Renal cortical epithelial cell (primary cell): ENCODE data around the gene TANC1. TPM values are rescaled to one million over a fixed set of nuclear protein-coding genes. Genes with fewer than 3 reads are reported as not detected.

Experiments used
- DNase-seq: peaks from one replicate; pipeline ENCODE4 v3.0.0-alpha.2; 2011; ENCODE audit warnings: low read depth
- total RNA-seq: library from RNA; depleted of rRNA; stranded (reverse); fragments of >200 nt; gene quantifications from 2 replicates; pipeline ENCODE4 v1.2.3, GENCODE V29; 2014

TANC1 gene
- total RNA-seq, 1 donor from 2014 or later, result 44.0 TPM

DNA sequence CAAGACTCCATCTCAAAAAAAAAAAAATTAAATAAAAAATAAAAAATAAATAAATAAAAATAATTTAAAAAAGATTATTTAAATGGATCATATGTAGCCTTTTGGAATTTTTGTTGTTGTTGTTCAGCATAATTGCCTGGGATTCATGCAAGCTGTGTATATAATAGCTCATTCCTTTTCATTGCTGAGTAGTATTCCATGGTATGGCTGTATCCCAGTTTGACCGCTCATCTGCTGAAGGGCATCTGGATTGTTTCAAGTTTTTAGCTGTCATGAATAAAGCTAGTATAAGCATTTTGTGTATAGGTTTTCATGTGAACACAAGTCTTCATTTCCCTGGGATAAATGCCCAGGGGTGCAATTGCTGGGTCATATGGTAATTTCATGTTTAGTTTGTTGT, 6.4 kb upstream of the TANC1 start:
- DNase-seq, result no peak

DNA sequence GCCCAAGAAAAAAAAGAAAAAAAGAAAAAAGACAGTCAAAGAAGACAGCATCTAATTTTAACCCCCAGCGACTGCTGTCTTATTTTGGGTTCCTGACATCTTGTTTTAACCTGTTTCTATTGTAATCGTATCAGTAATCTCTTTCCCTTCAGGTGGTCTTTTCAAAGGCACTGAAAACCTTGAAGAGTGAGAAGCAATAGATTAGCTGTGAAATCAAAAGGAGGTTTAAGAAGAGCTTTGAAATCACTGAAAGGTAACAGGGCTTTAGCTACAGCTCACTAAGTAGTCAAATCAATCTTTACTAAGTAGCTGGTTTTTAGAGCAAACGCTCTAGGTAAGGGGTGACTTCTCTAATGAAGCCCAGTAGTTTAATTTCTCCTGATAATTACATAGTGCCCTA, 5.4 kb upstream of the TANC1 start:
- DNase-seq, result no peak

DNA sequence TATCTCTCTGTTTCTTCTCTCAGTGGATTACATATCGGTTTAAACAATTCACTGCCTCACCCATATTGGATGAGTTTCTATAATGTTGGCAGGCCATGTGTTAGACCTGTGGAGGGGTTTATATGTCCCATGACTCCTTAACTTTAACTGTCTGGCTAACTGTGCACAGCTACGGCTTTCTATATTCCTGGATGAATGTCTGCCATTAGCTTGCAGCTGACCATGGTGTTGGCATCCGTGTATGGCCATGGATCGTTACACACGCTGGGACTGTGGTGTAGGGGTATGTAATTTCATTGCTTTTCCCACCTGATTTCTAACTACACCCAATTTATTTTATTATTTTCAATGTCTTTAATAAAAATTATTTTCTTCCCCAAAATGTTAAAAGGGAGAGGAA, 3.3 kb upstream of the TANC1 start:
- DNase-seq, result no peak

DNA sequence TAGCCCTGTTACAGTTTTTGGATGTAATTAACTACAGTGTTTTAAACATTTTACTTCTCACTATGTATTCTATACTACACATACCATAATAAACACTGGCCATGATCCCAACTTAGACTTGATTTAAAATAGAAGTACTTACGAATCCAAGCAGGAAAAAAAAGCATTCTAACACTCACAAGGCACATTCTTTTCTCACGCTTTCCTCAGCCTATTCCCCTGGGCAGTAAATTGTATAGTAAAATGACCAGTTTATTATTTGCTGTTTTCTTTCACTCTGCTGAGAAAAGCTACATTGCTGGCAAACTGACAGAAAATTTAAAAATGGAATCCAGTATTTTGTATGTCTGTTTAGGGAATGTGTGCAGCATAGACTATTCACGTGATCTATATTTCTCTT, 2.8 kb upstream of the TANC1 start:
- DNase-seq, result no peak

GRCh38 chr2:158966312-158966711, 2.1 kb upstream of the TANC1 start:
- DNase-seq, result no peak

GRCh38 chr2:158967114-158967730, 1.2 kb upstream of the TANC1 start:
- DNase-seq, result no peak

- DNase-seq, result no peak
These were observed 577 bp upstream of the TANC1 start for GRCh38 chr2:158967731-158968395.

DNA sequence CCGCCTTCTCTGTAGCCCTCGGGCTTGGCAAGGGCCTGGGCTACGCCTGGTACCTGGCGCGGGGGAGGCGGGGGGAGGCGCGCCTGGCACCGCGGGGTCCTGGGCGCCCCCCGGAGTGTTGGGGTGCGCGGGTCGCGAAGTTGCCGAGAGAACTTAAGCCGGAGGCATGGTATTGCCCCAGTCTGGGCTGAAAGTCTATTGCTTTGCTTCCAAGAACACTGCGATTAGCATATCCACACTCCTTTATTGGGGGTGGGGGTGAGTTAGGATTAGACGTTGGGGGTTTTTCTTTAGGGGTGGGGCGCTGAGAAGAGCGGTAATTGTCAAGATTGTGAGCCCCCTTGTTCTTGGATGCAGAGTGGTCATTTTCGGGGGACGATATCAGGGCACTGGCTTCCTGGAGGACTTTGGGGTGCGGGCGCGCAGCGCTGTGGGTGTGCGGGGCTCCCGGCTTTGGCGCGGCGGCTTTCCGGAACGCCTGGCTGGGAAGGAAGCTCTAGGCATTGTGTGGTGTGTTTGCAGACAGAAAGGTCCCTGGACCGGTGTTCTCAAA, 798 bp downstream of the TANC1 start:
- no peak for DNase-seq

DNA sequence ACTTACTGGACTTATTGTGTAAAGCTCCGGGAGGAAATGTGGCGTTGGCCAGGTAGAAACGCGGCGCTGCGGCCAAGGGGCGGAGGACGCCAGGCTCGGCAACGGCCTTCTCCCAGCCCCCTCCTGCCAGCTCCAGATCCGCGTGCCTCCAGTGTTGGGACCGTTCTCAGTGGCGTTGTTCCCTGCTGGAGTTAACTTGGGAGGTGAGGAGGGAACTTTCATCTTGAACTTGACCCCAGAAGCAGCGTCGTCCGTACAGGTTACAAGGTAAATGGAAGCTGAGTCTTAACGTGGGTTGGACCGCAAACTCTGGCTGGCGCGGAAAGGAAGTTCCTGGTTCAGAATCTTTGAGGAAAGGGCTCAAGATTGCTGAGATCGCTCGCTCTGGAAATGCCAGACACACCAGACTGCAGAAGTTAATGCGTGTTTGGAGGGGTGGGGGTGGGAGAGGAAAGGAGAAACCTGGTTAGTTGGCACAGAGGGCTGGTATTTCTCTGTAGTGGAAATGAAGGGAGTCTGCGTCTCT, 1.3 kb downstream of the TANC1 start:
- no peak for DNase-seq

GRCh38 chr2:158970241-158970751, 1.9 kb downstream of the TANC1 start:
- peak; percentile 35 for DNase-seq

- DNase-seq, result peak; percentile 66
These were observed 4.9 kb downstream of the TANC1 start for GRCh38 chr2:158973116-158973956.

DNA sequence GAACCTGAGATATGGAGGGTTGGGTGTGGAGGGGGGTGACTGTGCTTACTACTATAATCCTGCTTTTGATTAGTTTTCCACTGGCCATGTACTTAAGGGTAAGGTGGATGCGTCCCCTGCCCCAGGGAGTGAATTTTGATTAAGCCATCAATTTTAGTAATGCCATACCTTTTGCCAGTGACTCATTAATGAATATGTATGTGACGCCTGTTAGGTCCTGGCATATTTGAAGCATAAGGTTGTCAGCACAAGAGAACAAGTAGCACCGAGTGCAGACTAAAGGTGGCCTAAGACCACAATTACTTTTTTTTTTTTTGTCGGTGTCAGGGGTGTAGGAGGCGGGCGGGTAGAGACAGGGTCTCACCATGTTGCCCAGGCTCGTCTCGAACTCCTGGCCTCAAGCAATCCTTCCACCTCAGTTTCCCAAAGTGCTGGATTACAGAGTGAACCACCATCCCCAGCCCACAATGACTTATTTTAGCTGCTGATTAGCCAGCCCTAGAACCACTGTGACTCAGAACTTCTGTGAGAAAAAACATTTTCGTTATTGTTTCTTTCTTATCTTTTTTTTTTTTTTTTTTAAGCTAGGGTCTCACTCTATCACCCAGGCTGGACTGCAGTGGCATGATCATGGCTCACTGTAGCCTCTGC, 7.0 kb downstream of the TANC1 start:
- DNase-seq, result peak; percentile 85

DNA sequence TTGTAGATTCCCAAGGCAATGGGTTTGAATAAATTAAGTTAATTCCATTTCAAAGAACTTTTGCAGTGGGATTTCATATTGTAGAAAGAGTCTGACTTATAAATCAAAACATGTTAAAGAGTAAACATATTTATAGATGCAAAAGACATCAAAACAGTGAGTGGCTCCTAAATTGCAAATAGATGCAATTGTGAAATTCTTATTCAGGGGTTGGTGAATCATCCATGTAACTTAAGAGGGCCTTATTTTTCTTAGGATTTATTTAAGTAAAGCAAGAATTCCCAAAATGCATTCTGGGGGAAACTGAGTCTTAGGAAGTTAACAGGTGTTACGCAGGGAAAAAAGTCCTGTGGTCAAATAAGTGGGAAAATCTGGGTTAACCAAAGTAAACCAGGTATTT, 11.3 kb downstream of the TANC1 start:
- DNase-seq, result peak; percentile 50

GRCh38 chr2:158984604-158985135, 16.2 kb downstream of the TANC1 start:
- peak; percentile 36 for DNase-seq

DNA sequence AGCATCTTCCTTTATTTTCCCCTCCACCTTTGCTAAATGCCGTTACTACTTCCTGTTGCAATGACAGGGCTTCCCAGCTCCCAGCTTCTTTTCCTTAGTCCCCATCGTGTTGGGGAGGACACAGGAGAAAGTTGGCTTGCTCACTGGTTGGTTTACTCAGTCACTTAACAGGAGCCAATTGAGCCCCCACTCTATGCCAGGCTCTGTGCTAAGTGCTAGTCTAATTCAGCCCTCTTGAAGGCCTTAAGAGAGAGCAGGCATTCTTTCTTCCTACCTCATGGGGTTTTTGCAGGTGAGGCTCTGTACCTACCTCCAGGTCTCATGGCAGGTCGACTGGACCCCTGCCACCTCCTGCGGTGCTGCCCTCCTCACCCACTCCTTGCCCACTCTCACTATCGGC, 20.1 kb downstream of the TANC1 start:
- DNase-seq, result no peak

GRCh38 chr2:158989165-158989564, 20.7 kb downstream of the TANC1 start:
- DNase-seq, result no peak

DNA sequence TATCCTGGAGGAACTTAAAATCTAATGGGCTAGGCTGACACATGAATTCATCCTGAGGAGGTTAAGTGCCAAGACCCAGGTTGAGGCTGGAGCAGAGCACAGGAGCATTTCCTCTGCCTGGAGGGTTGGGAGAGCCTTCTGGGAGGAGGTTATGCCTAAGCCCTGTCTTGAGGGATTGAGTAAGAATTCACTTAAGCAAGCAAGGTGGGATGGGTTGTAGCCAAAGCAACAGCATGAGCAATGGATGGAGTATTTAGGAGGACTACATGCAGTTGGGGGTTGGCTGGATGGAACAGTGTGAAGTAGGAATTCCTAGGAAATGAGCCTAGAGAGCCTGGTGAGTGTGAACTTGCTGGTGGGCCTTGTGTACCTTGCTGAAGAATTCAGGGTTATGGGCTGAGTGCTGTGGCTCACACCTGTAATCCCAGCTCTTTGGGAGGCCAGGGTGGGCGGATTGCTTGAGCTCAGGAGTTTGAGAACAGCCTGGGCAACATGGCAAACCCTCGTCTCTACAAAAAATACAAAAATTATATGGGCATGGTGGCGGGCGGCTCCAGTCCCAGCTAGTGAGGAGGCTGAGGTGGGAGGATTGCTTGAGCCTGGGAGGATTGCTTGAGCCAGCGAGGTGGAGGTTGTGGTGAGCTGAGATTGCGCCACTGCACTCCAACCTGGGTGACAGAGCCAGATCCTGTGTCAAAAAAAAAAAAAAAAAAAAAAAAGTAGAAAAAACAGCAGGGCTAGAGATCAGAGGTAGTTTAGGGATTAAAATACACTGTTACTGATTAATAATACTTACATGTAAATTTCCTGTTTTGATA, 22.2 kb downstream of the TANC1 start:
- DNase-seq, result peak; percentile 99

DNA sequence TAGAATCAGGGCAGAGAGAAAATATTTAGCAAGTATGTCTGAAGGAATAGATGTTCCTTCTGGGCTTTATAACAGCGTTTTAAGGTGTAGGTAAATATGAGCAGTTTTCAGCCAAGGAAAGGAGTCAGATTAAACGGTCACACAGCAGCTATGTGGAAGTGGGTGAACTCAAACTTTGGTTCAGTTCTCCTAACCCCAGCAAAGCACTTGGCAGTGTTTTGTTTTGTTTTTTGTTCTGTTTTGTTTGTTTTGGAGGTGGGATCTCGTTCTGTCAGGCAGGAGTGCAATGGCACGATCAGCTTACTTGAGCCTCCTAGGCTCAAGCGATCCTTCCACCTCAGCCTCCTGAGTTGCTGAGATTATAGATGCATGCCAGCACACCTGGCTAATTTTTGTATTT, 24.6 kb downstream of the TANC1 start:
- no peak for DNase-seq

GRCh38 chr2:158993721-158994587, 25.5 kb downstream of the TANC1 start:
- DNase-seq, result no peak
